Measurements from ENCODE around the gene NEU2.
"Not testable (repeated sequence)": the region's sequence is repeated elsewhere in the genome, so short reads cannot be mapped to it uniquely, and the experiment has no call there.

Gene NEU2

DNA sequence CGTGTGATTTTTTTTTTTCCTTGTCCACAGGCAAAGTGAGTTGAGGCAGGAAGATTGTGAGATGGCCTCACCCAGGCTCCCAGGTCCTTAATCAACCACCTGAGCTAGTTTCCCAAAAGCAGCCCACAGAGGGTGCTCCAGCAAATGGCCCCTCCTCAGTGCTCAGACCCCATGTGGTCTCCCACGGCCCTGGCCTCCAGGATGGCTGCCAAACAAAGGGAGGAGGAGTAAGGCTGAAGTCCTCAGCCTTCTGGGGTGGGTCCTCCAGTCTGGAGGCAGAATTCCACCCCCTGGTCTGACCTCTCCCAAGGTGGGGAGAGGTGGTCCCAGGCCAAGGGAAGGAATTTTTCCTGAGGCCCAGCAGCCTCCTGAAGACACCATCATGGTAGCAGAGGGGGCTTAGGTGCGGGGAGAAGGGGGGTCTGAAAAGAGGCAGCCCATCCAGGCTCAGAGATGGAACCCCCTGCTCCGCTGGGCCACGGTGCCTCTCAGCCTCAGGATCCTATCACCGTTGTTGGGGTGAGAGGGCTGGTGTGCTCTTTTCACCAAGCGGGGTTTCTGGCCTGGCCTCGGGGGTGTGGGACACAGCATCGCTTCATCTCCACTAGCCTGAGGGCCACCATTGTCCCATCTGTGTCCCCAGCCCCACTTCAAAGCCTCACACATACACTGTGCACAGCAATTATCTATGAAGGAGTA is 21.8 kb upstream of the NEU2 start:
- no peak for DNase-seq (ENCODE audit: low read depth in 2 of 2)

- DNase-seq (ENCODE audit: low read depth in 2 of 2), result no peak
Observed at GRCh38 chr2:233011268-233011650, 21.2 kb upstream of the NEU2 start.

DNA sequence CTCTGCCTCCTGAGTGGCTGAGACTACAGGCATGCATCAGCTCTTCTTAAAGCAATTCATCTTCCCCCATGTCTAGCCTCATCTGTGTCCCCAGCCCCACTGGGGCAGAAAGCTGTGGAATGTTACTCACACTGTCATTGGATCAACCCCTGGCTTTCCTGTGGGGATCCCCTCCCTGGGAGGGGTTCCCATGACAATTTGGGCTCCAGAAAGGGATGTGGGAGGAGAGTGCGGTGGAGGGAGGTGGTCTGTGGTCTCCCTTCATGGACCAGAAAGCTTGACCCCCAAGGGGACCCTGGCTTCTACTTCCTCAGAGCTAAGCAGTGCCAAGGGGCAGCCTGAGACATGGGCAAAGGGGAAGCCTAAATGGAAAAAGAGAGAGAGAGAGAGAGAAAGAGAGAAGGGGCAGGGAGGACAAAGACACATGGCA is 20.8 kb upstream of the NEU2 start:
- DNase-seq (ENCODE audit: low read depth in 2 of 2), result no peak

DNA sequence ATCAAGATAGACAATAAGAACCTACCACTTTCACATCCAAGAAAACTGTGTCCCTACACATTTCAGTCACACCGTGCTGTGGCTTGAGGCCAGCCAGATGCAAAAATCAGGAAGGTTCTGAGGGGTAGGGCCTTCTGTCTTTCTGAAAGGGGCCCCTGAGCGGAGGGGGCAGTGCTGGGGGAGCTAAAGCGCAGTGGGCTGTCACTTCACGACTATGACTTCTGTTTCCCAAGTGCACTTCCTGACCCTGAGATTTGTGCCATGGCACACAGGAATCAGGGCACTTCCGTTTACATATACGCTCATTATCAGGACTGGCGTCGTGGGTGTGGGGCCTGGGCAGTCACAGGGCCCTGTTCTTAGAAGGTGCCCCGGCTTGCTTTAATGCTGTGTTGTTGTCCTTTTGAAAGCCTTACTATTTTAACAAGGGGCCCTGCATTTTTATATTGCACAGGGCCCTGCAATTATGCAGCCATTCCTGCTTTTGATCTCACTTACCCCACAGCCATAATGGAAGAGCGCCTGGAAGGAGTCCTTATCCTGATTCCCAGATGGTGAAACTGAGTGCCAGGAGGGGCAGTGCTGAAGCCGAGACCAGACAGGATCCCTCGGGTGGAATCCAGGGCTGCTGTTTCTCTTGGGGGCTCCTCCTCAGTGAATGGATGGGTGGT is 20.0 kb upstream of the NEU2 start:
- DNase-seq (ENCODE audit: low read depth in 2 of 2), result no peak

- no peak for DNase-seq (ENCODE audit: low read depth in 2 of 2)
Observed at GRCh38 chr2:233013027-233013461, 19.4 kb upstream of the NEU2 start, which contains the start of gene NGEF. TSS of gene NGEF (minus strand) at chr2:233013256. CDS start at chr2:232974890, 38,366 bp downstream.

GRCh38 chr2:233013650-233014049 is 18.8 kb upstream of the NEU2 start:
- no peak for DNase-seq (ENCODE audit: low read depth in 2 of 2)

DNA sequence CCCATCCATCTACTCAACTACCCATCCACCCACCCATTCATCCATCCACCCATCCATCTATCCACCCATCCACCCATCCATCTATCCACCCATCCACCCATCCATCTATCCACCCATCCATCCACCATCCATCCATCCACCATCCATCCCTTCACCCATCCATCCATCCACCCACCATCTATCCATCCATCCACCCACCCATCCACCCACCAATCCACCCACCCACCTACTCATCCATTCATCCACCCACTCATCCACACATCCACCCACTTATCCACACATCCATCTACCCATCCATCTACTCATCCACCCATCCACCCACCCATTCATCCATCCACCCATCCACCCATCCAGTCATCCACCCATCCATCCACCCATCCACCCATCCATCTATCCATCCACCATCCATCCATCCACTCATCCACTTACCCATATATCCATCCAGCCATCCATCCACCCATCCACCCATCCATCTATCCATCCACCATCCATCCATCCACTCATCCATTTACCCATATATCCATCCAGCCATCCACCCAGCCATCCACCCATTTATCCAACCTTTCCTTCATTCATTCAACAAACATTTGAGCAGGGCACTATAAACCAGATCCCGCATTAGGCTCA is 17.3 kb upstream of the NEU2 start:
- no peak for DNase-seq (ENCODE audit: low read depth in 2 of 2)

DNA sequence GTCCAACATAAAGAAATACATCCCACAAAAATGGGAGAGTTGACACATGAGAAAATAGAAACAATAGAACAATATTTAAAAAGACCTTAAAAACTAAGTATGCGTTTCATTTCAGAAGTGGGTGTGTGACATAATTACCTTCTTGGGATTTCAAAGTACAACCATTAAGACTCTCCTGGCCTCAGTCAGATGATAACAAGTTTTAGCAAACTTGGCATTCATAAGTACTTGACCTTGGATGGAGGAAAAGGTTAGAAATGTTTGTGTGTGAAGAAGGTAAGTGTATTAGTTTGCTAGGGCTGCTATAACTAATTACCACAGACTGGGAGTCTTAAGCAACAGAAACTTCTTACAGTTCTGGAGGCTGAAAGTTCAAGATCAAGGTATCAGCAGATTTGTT is 14.5 kb upstream of the NEU2 start:
- DNase-seq (ENCODE audit: low read depth in 2 of 2), result no peak

DNA sequence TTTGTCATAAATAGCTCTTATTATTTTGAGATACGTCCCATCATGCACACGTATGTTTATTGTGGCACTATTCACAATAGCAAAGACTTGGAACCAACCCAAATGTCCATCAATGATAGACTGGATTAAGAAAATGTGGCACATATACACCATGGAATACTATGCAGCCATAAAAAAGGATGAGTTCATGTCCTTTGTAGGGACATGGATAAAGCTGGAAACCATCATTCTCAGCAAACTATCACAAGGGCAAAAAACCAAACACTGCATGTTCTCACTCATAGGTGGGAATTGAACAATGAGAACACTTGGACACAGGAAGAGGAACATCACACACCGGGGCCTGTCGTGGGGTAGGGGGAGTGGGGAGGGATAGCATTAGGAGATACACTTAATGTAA is 12.9 kb upstream of the NEU2 start:
- not testable (repeated sequence) for DNase-seq (ENCODE audit: low read depth in 2 of 2)

- DNase-seq (ENCODE audit: low read depth in 2 of 2), result no peak
Observed at GRCh38 chr2:233020454-233020853, 12.0 kb upstream of the NEU2 start.

DNA sequence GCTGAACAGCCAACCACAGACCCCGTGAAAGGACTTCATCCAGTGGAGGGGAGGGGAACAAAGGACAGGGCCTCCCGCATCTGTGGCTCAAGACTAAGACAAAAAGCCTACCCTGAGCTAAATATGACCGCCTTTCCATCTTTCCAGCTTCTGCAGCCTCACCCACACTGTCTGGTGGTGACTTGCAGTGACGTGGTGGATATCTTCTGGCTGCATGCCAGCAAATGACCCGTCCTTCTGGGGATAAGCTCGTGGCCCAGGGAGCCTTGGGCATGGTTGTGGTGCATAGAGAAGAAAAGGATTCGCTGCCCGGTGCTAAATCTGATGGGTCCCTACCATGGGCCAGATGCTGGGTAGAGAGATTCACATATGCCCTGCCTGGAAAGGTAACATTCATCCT is 10.7 kb upstream of the NEU2 start:
- no peak for DNase-seq (ENCODE audit: low read depth in 2 of 2)

GRCh38 chr2:233022561-233022960 is 9.9 kb upstream of the NEU2 start:
- DNase-seq (ENCODE audit: low read depth in 2 of 2), result no peak

DNA sequence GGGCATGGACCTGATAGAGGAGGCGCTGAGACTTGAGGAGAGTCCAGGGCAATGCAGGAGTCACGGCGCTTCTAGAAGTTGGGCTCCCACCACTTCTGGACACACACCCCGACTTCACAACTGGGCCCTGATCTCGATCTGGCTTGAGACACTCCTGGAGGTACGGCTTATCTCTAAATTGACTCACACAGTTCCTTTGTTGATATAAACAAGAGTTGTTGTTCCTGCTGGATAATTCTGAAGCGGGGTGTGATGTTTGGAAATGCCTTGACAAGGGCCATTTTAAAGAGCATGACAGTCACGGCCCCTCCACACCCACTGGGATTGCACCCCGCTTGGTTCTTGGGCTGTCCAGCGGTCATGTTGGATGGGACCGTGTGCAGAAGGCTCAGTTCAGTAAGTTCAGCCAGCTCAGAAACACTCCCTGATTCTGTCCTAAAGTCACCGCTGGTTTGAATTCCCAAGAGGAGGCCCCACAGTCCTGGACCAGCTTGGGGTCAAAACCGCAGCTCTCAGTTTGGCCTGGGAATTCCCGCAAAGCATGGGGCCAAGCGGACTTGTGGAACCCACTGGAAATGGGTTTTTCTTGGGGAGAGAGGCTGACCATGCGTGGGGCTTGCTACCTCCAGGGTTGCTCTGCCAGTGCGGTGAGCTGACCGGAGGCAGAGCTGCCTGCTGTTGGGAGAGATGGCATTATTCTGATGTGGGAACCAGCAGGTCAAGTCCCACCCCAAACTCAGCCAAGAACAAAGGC is 9.3 kb upstream of the NEU2 start:
- no peak for DNase-seq (ENCODE audit: low read depth in 2 of 2)

- DNase-seq (ENCODE audit: low read depth in 2 of 2), result no peak
Observed at GRCh38 chr2:233023761-233024410, 8.6 kb upstream of the NEU2 start.

DNA sequence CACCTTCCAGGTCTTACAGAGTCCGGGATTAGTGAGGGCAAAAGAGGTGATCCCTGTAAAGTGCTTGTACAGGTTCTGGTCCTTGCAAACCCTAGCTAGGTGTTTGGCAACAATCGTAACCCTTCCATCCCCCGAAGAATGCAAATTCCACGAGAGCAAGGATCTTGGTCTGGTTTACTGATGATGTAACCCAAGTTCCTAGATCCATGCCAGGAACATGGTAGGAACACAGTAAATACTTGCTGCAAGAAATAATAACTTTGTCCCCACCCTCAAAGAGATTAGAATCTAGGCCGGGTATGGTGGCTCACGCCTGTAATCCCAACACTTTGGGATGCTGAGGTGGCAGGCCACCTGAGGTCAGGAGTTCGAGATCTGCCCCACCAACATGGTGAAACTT is 6.8 kb upstream of the NEU2 start:
- DNase-seq (ENCODE audit: low read depth in 2 of 2), result no peak

DNA sequence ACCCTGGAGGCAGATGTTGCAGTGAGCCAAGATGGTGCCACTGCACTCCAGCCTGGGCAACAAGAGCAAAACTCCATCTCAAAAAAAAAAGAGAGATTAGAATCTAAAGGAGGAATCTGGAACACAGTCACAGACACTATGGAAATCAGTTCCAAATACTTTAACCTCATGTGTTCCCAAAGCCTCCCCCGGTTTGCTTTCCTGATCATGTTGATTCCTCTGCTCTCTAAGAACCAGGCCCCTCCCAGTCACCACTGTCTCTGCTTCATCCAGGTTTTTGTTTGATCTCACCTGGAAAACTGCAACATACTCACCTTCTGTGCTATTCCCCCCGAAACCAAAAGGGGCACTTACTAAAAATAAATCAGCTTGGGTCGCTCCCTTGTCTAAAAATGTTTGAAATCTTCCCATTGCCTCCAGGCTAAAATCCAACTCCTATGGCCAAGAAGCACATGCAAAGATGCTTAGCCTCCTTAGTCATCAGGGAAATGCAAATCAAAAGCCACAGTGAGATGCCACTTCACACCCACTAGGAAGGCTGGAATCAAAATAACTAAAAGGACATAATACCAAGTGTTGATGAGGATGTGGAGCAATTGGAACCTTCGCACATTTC is 6.2 kb upstream of the NEU2 start:
- DNase-seq (ENCODE audit: low read depth in 2 of 2), result no peak

DNA sequence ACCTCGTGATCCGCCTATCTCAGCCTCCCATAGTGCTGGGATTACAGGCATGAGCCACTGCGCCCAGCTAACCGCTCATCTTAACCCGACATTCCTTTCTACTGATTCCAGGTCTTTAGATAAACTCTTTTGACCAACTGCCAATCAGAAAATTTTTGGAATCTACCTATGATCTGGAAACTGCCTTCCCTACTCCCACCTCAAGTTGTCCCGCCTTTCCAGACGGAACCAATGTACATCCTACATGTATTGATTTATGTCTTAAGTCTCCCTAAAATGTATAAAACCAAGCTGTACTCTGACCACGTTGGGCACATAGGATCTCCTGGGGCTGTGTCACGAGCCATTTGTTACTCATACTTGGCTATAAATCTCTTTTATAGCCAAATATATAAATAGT is 3.2 kb upstream of the NEU2 start:
- no peak for DNase-seq (ENCODE audit: low read depth in 2 of 2)

- DNase-seq (ENCODE audit: low read depth in 2 of 2), result no peak
Observed at GRCh38 chr2:233031556-233032500, 644 bp upstream of the NEU2 start.

- peak in 1 of 2 donors; percentile 21 for DNase-seq (ENCODE audit: low read depth in 2 of 2)
Observed at GRCh38 chr2:233033672-233034071, 1.2 kb downstream of the NEU2 start.
